GM18858 (cell line): Measurements from ENCODE around the gene CEP350.
"Not testable (repeated sequence)": the region's sequence is repeated elsewhere in the genome, so short reads cannot be mapped to it uniquely, and the experiment has no call there.

Source experiments
- ATAC-seq: cut with Tn5 transposase; IDR thresholded peaks from one replicate; pipeline ENCODE4 v1.9.1; 2021; ENCODE audit not compliant: unreplicated experiment

Gene CEP350

DNA sequence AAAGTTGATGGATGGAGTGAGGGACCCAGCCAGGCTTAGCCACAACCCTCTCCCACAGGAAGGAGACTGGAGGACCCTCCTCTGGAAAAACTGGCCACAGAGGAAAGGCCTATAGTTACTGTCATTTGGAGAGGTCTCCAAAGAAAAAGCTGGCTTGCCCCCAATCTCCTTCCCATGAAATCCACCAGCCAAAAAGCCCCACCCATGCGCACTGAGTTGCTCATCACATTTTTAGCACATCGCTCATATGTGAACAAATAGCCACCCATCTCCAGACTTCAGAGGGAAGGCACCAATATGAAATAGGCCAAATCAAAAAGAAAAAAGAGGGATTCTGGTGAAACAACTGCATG is 163.1 kb downstream of the CEP350 start:
- ATAC-seq: no peak

DNA sequence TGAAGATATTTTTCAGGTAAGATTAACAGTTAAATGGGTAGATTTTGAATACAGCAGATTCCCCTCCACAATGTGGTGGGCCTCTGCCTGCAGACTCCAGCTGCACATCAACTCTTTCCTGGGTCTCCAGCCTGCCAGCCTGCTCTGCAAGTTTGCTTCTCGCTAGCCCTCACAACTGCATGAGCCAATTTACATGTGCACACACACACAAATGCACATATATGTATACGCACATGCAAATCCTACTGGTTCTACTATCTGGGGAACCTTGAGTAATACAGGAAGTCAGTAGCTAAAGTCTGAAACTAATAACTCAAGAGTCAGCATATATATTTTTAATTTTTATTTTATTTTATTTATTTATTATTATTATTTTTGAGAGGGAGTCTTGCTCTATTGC is 165.2 kb downstream of the CEP350 start:
- ATAC-seq: no peak

DNA sequence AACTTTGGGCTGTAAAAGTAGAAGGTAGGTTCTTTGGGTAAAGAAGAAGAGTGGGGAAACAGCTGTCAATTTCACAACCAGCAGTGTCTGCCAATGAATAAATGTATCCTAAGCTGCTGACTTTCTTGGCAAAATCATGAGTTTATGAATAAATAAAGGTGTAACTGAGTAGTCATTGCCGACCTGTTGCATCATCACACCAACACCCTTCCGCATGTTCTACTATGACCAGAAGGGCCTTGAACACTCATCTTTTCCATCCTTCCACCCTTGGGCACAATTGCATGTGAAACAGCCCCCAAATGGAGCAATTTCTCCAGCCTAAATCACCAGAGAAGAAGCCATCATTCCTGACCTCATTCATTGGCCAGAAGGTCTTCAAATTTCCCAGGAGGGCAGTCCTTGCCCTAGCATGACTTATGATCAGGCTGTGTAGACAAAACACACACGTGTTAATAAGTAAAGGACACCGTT is 168.9 kb downstream of the CEP350 start:
- ATAC-seq: no peak

- no peak for ATAC-seq
Observed at GRCh38 chr1:180130651-180131050, 176.0 kb downstream of the CEP350 start.

- no peak for ATAC-seq
Observed at GRCh38 chr1:180131510-180131909, 176.9 kb downstream of the CEP350 start.

DNA sequence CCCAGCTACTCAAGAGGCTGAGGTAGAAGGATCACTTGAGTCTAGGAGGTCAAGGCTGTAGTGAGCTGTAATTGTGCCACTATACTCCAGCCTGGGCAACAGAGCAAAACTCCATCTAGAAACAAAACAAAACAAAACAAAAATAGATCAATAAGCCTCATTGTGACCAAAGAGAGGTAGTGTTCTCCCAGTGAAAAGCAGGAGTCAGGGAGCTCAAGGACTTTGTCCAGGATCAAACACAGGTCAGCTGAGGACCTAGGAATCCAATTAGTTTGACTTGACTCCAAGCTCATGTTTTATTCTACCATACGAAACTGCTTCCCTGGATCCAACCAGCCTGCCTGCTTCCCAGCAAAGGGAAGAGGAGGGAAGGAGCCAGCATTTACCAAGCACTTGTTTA is 178.6 kb downstream of the CEP350 start:
- ATAC-seq: no peak

DNA sequence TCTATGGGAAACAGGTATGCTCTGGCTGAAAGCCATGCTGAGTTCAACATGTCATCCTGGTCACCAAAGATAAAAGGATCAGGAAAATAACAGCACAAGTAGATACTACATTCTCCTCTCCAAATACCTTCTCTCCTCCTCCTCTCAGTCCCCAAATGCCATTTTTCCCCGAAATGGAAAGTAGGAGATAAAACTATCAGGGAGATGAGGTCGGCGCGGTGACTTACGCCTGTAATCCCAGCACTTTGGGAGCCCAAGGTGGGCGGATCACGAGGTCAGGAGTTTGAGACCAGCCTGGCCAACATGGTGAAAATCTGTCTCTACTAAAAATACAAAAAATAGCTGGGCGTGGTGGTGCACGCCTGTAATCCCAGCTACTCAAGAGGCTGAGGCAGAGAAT is 179.1 kb downstream of the CEP350 start:
- ATAC-seq: not testable (repeated sequence)

GRCh38 chr1:180135535-180135934 is 180.9 kb downstream of the CEP350 start:
- no peak for ATAC-seq

DNA sequence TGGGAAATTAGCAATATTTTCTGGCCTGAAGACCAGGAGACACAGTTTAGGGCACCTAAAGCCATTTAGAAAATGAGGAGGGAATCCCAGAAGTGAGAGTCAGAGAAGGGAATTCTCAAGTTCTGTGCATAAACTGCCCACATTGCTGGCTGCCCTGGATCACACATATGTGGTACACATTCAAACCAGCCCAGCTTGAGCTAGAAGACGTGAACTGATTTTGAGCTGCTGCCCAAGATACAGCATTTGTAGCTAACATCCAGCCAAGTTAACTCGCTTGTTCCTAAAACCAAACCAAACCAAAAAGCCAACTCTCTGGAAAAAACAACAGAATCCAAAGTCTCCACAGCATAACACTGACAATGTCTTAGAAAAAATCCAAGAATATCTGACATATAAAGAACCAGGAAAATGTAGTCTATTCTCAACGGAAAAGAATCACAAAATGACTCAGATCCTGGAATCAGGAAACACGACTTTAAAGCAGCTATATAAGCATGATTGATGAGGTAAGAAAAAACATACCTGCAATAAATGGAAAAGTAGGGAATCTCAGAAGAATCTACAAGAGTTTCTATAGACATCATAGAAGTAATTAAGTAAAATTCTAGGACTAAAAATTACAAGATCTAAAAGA is 181.8 kb downstream of the CEP350 start:
- ATAC-seq: no peak

DNA sequence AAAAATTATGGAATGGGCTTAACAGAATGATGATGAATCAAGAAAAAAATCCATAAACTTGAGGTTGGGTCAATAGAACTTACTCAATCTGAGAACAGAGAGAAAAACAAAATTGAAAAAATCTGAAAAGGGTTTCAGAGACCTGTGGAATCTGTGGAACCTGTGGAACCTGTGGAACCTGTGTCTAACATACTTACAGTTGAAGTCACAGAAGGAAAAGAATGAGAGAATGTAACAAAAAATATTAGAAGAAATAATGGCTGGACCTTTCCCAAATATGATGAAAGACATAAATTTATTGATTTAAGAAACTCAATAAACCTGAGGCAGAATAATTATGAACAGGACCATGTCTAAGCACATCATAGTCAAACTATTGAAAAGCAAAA is 182.4 kb downstream of the CEP350 start:
- ATAC-seq: no peak

- no peak for ATAC-seq
Observed at GRCh38 chr1:180137776-180138175, 183.2 kb downstream of the CEP350 start.

DNA sequence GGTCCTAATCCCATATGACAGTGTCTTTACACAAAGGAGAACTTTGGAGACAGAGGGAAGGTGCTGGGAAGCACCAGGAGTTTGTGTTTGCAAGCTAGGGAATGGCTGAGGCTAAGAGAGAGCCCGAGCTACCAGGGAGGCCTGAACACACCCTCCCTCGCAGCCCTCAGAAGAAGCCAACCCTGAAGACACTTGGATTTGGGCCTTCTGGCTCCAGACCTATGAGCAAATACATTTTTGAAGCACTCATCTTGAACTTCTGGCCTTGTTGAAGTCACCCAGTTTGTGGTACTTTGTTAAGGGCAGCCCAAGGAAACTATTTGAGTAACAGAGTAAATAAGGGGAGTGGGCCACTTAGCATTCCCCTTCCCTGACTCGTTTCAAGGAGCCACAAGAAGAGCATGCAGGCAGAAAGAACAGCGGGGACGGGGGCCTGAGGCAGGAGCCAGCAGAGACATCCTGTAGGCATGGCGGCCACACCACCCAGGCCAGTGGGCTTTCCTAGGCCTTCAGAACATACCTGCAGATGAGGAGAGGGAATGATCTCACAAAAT is 186.8 kb downstream of the CEP350 start:
- no peak for ATAC-seq

DNA sequence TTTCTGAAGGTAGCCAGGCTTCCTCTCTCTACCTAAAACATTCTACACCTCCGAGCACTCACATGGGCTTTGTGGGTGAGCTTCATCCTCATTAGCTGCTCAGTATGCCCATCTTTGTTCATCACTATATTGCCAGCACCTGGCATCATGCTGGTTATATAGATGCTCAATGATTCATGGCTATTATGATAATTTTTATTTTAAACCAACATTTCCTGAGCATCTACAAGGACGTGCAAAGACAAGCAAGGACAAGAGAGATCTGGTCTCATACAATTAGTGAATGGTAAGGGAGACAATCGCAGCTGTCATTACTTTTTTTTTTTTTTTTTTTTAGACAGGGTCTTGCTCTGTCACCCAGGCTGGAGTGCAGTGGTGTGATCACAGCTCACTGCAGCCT is 188.7 kb downstream of the CEP350 start:
- ATAC-seq: no peak

DNA sequence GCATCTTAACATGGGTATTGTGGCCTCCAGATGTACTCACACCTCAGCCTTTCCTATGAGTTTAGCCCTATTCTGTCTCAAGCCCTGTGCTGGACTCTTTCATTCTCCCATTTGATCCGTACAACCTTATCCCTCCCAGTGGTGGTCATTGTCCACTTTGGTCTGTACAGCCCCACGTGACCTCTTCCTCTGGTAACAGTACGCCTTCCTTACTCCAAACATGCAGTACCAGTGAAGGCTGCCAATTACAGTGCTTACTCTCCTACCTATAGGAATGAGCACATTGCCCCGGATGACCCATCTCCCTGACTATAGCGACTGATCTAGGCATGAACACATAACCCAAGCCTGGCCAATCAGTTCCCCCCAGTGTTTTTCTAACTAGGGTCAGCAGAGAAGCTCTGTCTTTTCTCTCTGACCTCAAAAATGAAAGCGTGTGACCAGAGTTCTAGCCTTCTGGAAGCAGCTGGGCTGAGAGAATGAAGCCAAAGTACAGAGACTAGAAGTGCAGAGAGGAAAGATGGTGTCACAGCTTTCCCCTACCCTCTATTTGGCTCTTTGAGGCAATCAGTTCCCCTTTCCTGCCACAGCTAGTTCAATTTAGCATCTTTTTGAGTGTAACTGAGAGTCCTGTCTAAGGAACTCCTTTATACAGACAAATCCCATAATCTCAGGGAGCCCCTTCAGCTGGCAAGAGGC is 190.2 kb downstream of the CEP350 start:
- no peak for ATAC-seq

- no peak for ATAC-seq
Observed at GRCh38 chr1:180145446-180145845, 190.8 kb downstream of the CEP350 start.

- no peak for ATAC-seq
Observed at GRCh38 chr1:180150982-180151381, 196.4 kb downstream of the CEP350 start.

- no peak for ATAC-seq
Observed at GRCh38 chr1:180151508-180151907, 196.9 kb downstream of the CEP350 start.

- no peak for ATAC-seq
Observed at GRCh38 chr1:180152588-180152987, 198.0 kb downstream of the CEP350 start.

DNA sequence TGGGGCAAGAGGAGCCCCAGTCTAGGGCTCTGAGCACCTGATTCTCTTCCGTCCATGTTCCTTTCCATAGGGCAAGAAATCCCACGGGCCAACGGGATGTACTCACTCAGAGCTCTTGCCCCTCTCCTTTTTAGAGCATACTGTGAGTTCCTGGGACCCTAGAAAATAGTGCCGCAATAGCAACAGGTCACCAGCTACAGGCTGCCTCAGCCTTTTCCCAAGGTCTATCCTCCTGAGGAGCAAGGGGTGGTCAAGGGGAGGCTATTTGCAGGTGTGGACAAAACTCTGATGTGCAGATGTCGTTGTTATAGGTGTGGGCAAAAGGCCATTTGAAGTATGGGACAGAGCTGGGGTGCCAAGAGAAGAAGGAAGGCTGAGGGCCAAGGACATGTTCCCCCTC is 198.4 kb downstream of the CEP350 start:
- ATAC-seq: no peak

DNA sequence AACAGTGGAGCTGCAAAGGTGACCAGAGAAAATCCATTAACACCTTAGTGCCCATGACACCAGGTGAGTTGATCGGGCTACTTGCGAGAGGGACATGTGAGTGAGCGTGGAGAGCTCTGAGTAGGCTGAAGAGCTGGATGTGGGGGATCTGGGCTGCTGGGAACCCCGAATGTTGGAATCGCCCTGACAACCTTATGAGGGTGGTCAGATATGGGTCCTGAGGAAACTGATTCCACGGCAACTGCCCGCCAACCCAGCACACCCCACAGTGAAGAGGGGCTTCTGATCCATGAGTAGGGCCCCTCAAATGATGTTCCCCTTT is 199.4 kb downstream of the CEP350 start:
- ATAC-seq: no peak

- ATAC-seq: peak; percentile 81
Observed at GRCh38 chr1:180154325-180155181, 199.9 kb downstream of the CEP350 start, which contains the start of gene QSOX1. QSOX1 (plus strand) TSS chr1:180154869; CDS start chr1:180154908, 39 bp downstream.
